GM20000 (cell line): ENCODE results near the gene ILKAP.

Experiments
- DNase-seq: peaks from one replicate; pipeline ENCODE4 v3.0.0; 2012; ENCODE audit warnings: low spot score
- TF ChIP-seq, protein P1 (sequence below): IDR thresholded peaks from 2 replicates; pipeline ENCODE4 v1.5.1; 2012; ENCODE audit warnings: mild to moderate bottlenecking, control low read depth; ENCODE audit errors: extremely low read depth, missing control alignments

Gene ILKAP

DNA sequence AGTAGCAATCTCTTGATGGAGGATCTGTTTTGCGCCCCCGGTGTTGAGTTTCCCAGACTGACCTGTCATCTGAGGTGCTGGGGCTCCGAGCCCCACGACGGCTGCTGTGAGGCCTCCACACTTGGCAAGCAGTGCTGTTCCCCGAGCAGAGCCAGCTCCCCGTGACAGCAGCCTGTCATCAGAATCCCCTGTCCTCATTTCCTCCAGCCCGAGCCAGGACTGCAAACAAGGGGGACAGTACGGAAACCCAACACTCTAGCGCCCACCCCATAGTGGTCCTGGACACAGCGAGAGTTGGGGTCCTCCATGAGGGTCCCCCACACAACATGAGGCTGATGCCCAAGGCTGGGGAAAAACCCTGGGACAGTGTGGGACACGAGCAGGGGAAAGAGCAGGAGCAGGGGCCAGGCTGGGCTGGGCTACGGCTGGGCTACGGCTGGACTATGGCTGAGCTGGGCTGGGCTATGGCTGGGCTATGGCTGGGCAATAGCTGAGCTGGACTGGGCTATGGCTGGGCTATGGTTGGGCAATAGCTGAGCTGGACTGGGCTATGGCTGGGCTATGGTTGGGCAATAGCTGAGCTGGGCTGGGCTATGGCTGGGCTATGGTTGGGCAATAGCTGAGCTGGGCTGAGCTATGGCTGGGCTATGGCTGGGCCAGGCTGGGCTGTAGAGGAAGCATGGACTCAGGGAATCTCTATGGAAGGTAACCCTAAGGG lies 66.5 kb downstream of the ILKAP start:
- TF ChIP-seq, protein P1, sequence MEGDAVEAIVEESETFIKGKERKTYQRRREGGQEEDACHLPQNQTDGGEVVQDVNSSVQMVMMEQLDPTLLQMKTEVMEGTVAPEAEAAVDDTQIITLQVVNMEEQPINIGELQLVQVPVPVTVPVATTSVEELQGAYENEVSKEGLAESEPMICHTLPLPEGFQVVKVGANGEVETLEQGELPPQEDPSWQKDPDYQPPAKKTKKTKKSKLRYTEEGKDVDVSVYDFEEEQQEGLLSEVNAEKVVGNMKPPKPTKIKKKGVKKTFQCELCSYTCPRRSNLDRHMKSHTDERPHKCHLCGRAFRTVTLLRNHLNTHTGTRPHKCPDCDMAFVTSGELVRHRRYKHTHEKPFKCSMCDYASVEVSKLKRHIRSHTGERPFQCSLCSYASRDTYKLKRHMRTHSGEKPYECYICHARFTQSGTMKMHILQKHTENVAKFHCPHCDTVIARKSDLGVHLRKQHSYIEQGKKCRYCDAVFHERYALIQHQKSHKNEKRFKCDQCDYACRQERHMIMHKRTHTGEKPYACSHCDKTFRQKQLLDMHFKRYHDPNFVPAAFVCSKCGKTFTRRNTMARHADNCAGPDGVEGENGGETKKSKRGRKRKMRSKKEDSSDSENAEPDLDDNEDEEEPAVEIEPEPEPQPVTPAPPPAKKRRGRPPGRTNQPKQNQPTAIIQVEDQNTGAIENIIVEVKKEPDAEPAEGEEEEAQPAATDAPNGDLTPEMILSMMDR: no peak
- no peak for DNase-seq

- TF ChIP-seq, protein P1: no peak
- DNase-seq: no peak
These were observed 67.8 kb downstream of the ILKAP start for GRCh38 chr2:238135601-238136150.

DNA sequence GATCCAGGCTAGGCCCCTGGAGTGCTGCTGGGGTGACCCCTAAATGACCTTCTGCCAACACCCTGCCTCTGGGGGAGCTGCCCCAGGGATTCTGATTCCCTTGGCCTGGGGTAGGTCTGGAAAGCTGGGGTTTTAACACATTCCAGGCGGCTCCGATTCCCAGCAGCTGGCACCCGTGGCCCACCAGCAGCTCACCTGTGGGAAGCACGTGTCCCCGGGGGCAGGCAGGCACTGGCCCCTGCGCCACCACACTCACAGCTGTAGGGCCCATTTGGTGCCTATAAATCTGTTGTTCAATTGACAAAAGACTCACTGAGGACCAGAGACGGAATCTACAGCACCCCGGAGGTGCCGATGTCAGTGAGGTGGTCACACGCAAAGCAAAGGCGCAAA lies 69.1 kb downstream of the ILKAP start:
- DNase-seq: no peak
- TF ChIP-seq, protein P1: no peak

- TF ChIP-seq, protein P1: no peak
- DNase-seq: no peak
These were observed 69.7 kb downstream of the ILKAP start for GRCh38 chr2:238133499-238134392.

GRCh38 chr2:238132463-238133450 lies 70.7 kb downstream of the ILKAP start:
- TF ChIP-seq, protein P1: no peak
- DNase-seq: no peak

DNA sequence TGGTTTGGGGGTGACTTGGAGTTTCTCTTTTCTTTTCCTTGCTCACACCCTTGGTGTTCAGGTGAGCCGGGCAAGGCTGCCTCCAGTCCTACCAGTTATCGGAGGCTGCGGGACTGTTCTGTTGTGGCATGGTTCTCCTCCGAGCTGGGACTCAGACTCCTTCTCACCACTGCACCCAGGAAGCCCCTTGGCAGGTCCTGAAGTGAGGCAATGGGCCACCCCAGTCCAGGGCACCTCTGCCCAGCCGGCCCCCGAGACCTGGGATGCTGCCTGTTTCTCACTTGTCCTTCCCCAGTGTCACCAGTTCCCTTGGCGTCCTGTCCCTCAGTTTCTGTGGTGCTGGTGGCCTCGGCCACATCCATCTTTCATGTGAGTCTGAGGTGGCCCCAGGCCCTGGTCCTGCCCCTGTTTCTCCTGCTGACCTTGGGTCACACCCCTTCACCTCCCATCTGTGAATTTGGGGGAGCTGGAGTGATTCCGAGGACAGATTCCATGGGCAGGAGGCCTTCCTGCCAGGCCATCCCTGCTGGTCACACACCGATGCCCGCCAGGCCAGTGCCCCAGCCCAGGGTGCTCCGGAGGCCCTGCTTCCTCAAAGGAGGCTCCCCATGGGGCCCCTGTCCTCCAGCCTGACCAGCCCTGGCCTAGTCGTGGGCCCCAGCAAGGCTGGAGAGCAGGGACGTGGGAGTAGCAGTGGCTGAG lies 71.6 kb downstream of the ILKAP start:
- no peak for DNase-seq
- TF ChIP-seq, protein P1: no peak
